HL-60 (cell line): Measurements from ENCODE around the gene MIX23.

ENCODE experiments used
- DNase-seq, 2 experiments: peaks; one replicate each; pipeline ENCODE4 v3.0.0-alpha.2; 2010 to 2020; ENCODE audit warnings: low read depth in 1 of 2, low spot score in 1 of 2
- H3K27ac ChIP-seq: fragments of 250-450 bp; sonication (Bioruptor Pico); replicated peaks from 2 replicates; pipeline ENCODE4 v1.5.1; 2020; ENCODE audit warnings: mild to moderate bottlenecking, moderate library complexity
- H3K27me3 ChIP-seq: fragments of 250-450 bp; sonication (Bioruptor Pico); 2 replicates; pipeline ENCODE4 v1.5.1; 2021; ENCODE audit warnings: mild to moderate bottlenecking, moderate library complexity; ENCODE audit not compliant: insufficient read depth, poor library complexity, severe bottlenecking
- H3K4me3 ChIP-seq: replicated peaks from 2 replicates; pipeline ENCODE4 v1.5.1; 2011; ENCODE audit warnings: mild to moderate bottlenecking, control low read depth, low read length; ENCODE audit not compliant: insufficient read depth
- CTCF ChIP-seq: IDR thresholded peaks from one replicate; pipeline ENCODE4 v1.5.1; 2011; ENCODE audit warnings: low read length, control low read depth, inconsistent platforms; ENCODE audit not compliant: insufficient read depth
- GABPA ChIP-seq: IDR thresholded peaks from 2 replicates; pipeline ENCODE4 v1.6.1; 2012; ENCODE audit warnings: low read depth
- POLR2AphosphoS5 ChIP-seq: IDR thresholded peaks from 2 replicates; pipeline ENCODE4 v1.6.1; 2012; ENCODE audit warnings: low read depth
- REST ChIP-seq: IDR thresholded peaks from 2 replicates; pipeline ENCODE4 v1.6.1; 2012; ENCODE audit warnings: low read depth; ENCODE audit not compliant: insufficient replicate concordance
- SPI1 ChIP-seq: IDR thresholded peaks from 2 replicates; pipeline ENCODE4 v1.6.1; 2012; ENCODE audit warnings: low read depth, mild to moderate bottlenecking, borderline replicate concordance

Gene MIX23

GRCh38 chr3:122391681-122392446 lies 8.8 kb upstream of the MIX23 start:
- TF ChIP-seq GABPA (no peak), SPI1 (no peak)
- Histone ChIP-seq H3K27me3 (no peaks in the 10 kb centered on the region), H3K4me3 (no peak overlapping the region), H3K27ac (no peak overlapping the region)
- no peak for DNase-seq

- H3K4me3 ChIP-seq = no peak overlapping the region
- H3K27ac ChIP-seq = no peak overlapping the region
- no peaks in the 10 kb centered on the region for H3K27me3 ChIP-seq
- TF ChIP-seq SPI1 = no peak
- TF ChIP-seq POLR2AphosphoS5 = no peak
- no peak for TF ChIP-seq CTCF
- no peak for TF ChIP-seq GABPA
- TF ChIP-seq REST = no peak
- DNase-seq = no peak
Observed at GRCh38 chr3:122390665-122391064, 7.6 kb upstream of the MIX23 start.

GRCh38 chr3:122389892-122390291 lies 6.9 kb upstream of the MIX23 start:
- TF ChIP-seq GABPA = no peak
- TF ChIP-seq CTCF = no peak
- TF ChIP-seq REST = no peak
- TF ChIP-seq POLR2AphosphoS5 = no peak
- TF ChIP-seq SPI1 = no peak
- H3K27ac ChIP-seq = no peak overlapping the region
- H3K27me3 ChIP-seq = no peaks in the 10 kb centered on the region
- DNase-seq = no peak
- no peak overlapping the region for H3K4me3 ChIP-seq

- H3K4me3 ChIP-seq = no peak overlapping the region
- no peak for DNase-seq
- TF ChIP-seq POLR2AphosphoS5 = no peak
- no peak for TF ChIP-seq SPI1
- TF ChIP-seq REST = no peak
- no peak for TF ChIP-seq GABPA
- no peaks in the 10 kb centered on the region for H3K27me3 ChIP-seq
- no peak overlapping the region for H3K27ac ChIP-seq
Observed at GRCh38 chr3:122389197-122389596, 6.2 kb upstream of the MIX23 start.
